ENCODE data around the gene C3orf80.
"Not testable (repeated sequence)": the region's sequence is repeated elsewhere in the genome, so short reads cannot be mapped to it uniquely, and the experiment has no call there.

Gene C3orf80

DNA sequence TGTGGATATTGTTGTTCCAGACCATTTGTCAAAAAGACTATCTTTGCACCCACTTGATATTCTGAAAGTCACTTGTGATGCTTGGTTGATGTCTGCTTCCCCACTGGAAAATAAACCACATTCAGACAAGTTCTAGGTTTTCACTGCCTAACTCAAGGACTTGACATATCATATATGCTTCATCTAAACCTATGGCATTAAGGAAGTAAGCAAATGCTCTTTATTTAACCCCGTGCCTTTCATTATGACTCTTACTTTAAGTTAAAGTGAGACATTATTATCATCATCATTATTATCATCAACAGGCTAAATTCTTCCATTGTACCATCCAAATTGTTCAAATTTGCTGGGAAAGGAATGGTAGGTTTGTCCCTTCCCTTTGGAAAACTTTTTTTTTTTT, 30.8 kb upstream of the C3orf80 start:
- Histone ChIP-seq H3K4me3 (ENCODE audit: low read length) (no peak overlapping the region), H3K27ac (ENCODE audit: low read depth, low read length) (no peak overlapping the region), H3K36me3 (ENCODE audit: control insufficient read depth, insufficient read depth, low read length) (no peaks in the 10 kb centered on the region), H3K4me1 (ENCODE audit: control insufficient read depth, insufficient read depth, low read length) (no peaks in the 10 kb centered on the region), H3K27me3 (ENCODE audit: control insufficient read depth, insufficient read depth, low read length) (no peaks in the 10 kb centered on the region), H3K9ac (ENCODE audit: low read length) (no peak overlapping the region)

DNA sequence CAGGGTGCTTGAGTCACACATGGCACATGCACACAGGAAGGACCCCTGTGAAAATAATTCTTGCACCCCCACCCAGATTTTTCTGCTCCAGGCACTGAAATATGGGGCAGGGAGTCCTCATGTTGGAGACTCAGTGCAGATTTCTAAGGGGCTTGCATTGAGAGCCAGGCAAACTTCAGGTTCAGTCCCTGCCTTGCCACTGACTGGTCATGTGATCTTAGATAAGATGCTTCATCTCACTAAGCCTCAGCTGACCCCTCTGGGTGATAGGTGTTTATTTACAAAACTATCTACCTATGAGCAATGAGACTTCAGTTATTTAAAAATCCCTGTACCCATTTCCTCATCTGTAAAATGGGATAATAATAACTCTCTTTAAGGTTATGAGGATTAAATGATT, 30.1 kb upstream of the C3orf80 start:
- Histone ChIP-seq H3K27ac (ENCODE audit: low read depth, low read length) (no peak overlapping the region), H3K36me3 (ENCODE audit: control insufficient read depth, insufficient read depth, low read length) (no peaks in the 10 kb centered on the region), H3K9ac (ENCODE audit: low read length) (no peak overlapping the region), H3K4me1 (ENCODE audit: control insufficient read depth, insufficient read depth, low read length) (no peaks in the 10 kb centered on the region), H3K27me3 (ENCODE audit: control insufficient read depth, insufficient read depth, low read length) (no peaks in the 10 kb centered on the region), H3K4me3 (ENCODE audit: low read length) (no peak overlapping the region)

- H3K4me3 ChIP-seq (ENCODE audit: low read length) = no peak overlapping the region
- no peaks in the 10 kb centered on the region for H3K36me3 ChIP-seq (ENCODE audit: control insufficient read depth, insufficient read depth, low read length)
- no peaks in the 10 kb centered on the region for H3K27me3 ChIP-seq (ENCODE audit: control insufficient read depth, insufficient read depth, low read length)
- no peak overlapping the region for H3K9ac ChIP-seq (ENCODE audit: low read length)
- H3K4me1 ChIP-seq (ENCODE audit: control insufficient read depth, insufficient read depth, low read length) = no peaks in the 10 kb centered on the region
- no peak overlapping the region for H3K27ac ChIP-seq (ENCODE audit: low read depth, low read length)
These were observed 28.6 kb upstream of the C3orf80 start for GRCh38 chr3:160196511-160197104.

DNA sequence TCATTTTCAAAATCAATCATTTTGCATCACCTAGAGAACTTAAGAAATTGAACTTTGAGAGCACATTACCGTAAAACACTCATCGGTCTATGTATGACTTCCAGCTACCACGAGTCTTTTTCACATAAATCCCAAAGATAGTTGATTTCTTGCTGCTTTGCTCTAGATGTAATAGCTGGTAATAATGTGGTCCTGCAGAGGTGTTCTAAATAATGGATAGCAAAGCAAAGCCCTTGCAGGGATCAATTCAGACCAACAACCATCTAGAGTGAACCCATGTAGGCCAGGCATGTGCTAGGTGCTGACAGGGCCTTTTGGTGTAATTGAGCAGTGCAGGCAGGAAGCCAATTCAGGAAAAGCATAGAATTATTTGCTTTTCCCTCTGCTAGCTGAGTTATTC, 26.1 kb upstream of the C3orf80 start:
- H3K4me3 ChIP-seq (ENCODE audit: low read length) = no peak overlapping the region
- no peaks in the 10 kb centered on the region for H3K36me3 ChIP-seq (ENCODE audit: control insufficient read depth, insufficient read depth, low read length)
- H3K9ac ChIP-seq (ENCODE audit: low read length) = no peak overlapping the region
- no peaks in the 10 kb centered on the region for H3K4me1 ChIP-seq (ENCODE audit: control insufficient read depth, insufficient read depth, low read length)
- no peaks in the 10 kb centered on the region for H3K27me3 ChIP-seq (ENCODE audit: control insufficient read depth, insufficient read depth, low read length)
- H3K27ac ChIP-seq (ENCODE audit: low read depth, low read length) = no peak overlapping the region

DNA sequence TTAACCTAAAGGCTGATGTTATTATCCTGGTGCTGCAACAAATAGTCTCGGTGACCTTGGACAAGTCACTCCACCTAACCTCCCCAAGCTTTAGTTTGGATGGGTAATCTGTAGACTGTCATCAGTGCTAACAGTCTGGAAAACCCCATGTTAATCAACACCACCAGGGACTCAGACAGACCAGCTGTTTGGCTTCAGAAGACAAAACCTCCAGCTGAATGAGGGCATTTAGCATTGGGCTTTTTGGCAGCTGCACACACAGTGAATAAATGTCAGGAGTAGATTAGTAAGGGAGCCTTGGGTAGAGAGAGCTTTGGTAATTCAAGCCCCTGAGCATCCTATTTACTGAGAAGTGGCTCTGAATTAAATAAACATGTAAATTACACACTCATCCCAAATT, 24.9 kb upstream of the C3orf80 start:
- no peaks in the 10 kb centered on the region for H3K27me3 ChIP-seq (ENCODE audit: control insufficient read depth, insufficient read depth, low read length)

DNA sequence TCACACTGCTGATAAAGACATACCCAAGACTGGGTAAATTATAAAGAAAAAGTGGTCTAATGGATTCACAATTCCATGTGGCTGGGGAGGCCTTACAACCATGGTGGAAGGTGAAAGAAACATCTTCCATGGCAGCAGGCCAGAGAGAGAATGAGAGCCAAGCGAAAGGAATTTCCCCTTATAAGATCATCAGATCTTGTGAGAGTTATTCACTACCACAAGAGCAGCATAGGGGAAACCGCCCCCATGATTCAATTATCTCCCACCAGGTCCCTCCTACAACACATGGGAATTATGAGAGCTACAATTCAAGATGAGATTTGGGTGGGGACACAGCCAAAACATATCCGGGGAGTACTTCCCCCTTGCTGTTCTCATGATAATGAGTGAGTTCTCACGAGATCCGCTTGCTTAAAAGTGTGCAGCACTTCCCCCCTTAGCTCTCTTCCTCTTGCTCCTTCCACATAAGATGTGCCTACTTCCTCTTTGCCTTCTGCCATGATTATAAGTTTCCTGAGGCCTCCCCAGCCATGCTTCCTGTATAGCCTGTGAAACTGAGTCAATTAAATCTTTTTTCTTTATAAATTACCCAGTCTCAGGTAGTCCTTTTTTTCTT, 20.7 kb upstream of the C3orf80 start:
- H3K9ac ChIP-seq (ENCODE audit: low read length); H3K4me3 ChIP-seq (ENCODE audit: low read length); H3K27ac ChIP-seq (ENCODE audit: low read depth, low read length); H3K27me3 ChIP-seq (ENCODE audit: control insufficient read depth, insufficient read depth, low read length); H3K4me1 ChIP-seq (ENCODE audit: control insufficient read depth, insufficient read depth, low read length); H3K36me3 ChIP-seq (ENCODE audit: control insufficient read depth, insufficient read depth, low read length): not testable (repeated sequence)

More for the DNA sequence above, 24.9 kb upstream of the C3orf80 start:
- H3K4me3 ChIP-seq (ENCODE audit: low read length) = no peak overlapping the region
- H3K27ac ChIP-seq (ENCODE audit: low read depth, low read length) = no peak overlapping the region
- H3K36me3 ChIP-seq (ENCODE audit: control insufficient read depth, insufficient read depth, low read length) = no peaks in the 10 kb centered on the region
- H3K9ac ChIP-seq (ENCODE audit: low read length) = no peak overlapping the region
- H3K4me1 ChIP-seq (ENCODE audit: control insufficient read depth, insufficient read depth, low read length) = no peaks in the 10 kb centered on the region

- H3K27me3 ChIP-seq (ENCODE audit: control insufficient read depth, insufficient read depth, low read length) = no peaks in the 10 kb centered on the region
- H3K27ac ChIP-seq (ENCODE audit: low read depth, low read length) = no peak overlapping the region
- H3K4me3 ChIP-seq (ENCODE audit: low read length) = no peak overlapping the region
- no peak overlapping the region for H3K9ac ChIP-seq (ENCODE audit: low read length)
- no peaks in the 10 kb centered on the region for H3K36me3 ChIP-seq (ENCODE audit: control insufficient read depth, insufficient read depth, low read length)
- H3K4me1 ChIP-seq (ENCODE audit: control insufficient read depth, insufficient read depth, low read length) = no peaks in the 10 kb centered on the region
These were observed 19.6 kb upstream of the C3orf80 start for GRCh38 chr3:160205606-160206005.

- H3K27me3 ChIP-seq (ENCODE audit: control insufficient read depth, insufficient read depth, low read length) = no peaks in the 10 kb centered on the region
- H3K4me1 ChIP-seq (ENCODE audit: control insufficient read depth, insufficient read depth, low read length) = no peaks in the 10 kb centered on the region
- H3K27ac ChIP-seq (ENCODE audit: low read depth, low read length) = no peak overlapping the region
- H3K4me3 ChIP-seq (ENCODE audit: low read length) = no peak overlapping the region
- no peak overlapping the region for H3K9ac ChIP-seq (ENCODE audit: low read length)
- H3K36me3 ChIP-seq (ENCODE audit: control insufficient read depth, insufficient read depth, low read length) = no peaks in the 10 kb centered on the region
These were observed 14.9 kb upstream of the C3orf80 start for GRCh38 chr3:160210341-160210740.

GRCh38 chr3:160210799-160211221, 14.4 kb upstream of the C3orf80 start:
- no peaks in the 10 kb centered on the region for H3K27me3 ChIP-seq (ENCODE audit: control insufficient read depth, insufficient read depth, low read length)
- no peak overlapping the region for H3K27ac ChIP-seq (ENCODE audit: low read depth, low read length)
- no peaks in the 10 kb centered on the region for H3K36me3 ChIP-seq (ENCODE audit: control insufficient read depth, insufficient read depth, low read length)
- H3K4me1 ChIP-seq (ENCODE audit: control insufficient read depth, insufficient read depth, low read length) = no peaks in the 10 kb centered on the region
- H3K4me3 ChIP-seq (ENCODE audit: low read length) = no peak overlapping the region
- no peak overlapping the region for H3K9ac ChIP-seq (ENCODE audit: low read length)

DNA sequence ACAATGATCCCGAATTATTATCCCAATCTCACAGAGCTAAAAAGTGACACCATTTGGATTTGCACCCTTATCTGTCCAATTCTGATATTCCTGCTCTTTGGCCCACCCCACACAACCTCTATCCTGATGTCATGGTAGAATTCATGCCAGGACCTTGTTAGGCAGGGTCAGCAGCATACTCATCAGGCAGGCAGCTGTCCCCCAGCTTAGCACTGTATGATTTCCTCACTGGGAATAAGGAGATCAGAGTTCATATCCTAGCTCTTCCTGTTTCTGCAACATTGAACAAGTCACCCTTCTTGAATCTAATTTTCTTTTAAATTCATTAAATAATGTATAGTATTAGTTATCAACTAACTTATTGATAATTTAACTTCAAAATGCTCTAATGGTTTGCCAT, 12.0 kb upstream of the C3orf80 start:
- H3K4me3 ChIP-seq (ENCODE audit: low read length) = no peak overlapping the region
- no peak overlapping the region for H3K9ac ChIP-seq (ENCODE audit: low read length)
- H3K27me3 ChIP-seq (ENCODE audit: control insufficient read depth, insufficient read depth, low read length) = no peaks in the 10 kb centered on the region
- no peak overlapping the region for H3K27ac ChIP-seq (ENCODE audit: low read depth, low read length)
- H3K4me1 ChIP-seq (ENCODE audit: control insufficient read depth, insufficient read depth, low read length) = no peaks in the 10 kb centered on the region
- H3K36me3 ChIP-seq (ENCODE audit: control insufficient read depth, insufficient read depth, low read length) = no peaks in the 10 kb centered on the region

DNA sequence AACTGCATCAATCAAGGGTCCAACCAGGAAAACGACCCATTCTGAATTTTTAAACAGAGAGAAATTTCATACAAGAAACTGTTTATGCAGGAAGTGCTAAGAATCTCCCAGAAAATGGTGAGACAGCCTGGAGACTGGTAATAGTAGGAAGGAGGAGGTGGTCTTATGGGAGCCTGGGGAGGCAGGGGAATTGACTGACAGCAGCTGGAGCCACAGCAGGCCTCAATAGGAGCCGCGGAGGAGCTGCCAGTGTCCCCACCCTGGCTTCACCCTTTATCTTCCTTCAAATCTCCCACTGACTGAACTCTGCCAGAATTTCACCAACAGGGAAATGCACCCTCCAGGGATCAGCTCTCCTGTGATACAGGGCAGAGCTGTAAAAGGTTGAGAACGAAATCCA, 7.5 kb upstream of the C3orf80 start:
- H3K27ac ChIP-seq (ENCODE audit: low read depth, low read length) = no peak overlapping the region
- no peak overlapping the region for H3K9ac ChIP-seq (ENCODE audit: low read length)
- H3K4me3 ChIP-seq (ENCODE audit: low read length) = no peak overlapping the region
- no peaks in the 10 kb centered on the region for H3K36me3 ChIP-seq (ENCODE audit: control insufficient read depth, insufficient read depth, low read length)
- H3K4me1 ChIP-seq (ENCODE audit: control insufficient read depth, insufficient read depth, low read length) = peaks cover 6% of the 10 kb centered on the region
- no peaks in the 10 kb centered on the region for H3K27me3 ChIP-seq (ENCODE audit: control insufficient read depth, insufficient read depth, low read length)

DNA sequence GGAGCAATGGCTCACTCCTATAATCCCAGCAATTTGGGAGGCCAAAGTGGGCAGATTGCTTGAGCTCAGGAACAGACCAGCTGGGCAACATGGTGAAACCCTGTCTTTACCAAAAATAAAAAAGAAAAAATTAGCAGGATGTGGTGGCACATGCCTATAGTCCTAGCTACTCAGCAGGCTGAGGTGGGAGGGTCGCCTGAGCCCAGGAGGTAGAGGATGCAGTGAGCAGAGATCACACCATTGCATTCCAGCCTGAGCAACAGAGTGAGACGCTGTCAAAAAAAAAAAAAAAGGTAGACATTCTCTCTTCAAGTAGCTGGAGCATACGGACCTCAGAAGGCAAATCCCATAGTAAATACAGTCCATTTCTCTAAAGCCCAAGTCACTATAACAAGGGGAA, 7.1 kb upstream of the C3orf80 start:
- H3K27me3 ChIP-seq (ENCODE audit: control insufficient read depth, insufficient read depth, low read length) = no peaks in the 10 kb centered on the region
- H3K4me3 ChIP-seq (ENCODE audit: low read length) = no peak overlapping the region
- no peak overlapping the region for H3K27ac ChIP-seq (ENCODE audit: low read depth, low read length)
- H3K4me1 ChIP-seq (ENCODE audit: control insufficient read depth, insufficient read depth, low read length) = peaks cover 6% of the 10 kb centered on the region
- no peaks in the 10 kb centered on the region for H3K36me3 ChIP-seq (ENCODE audit: control insufficient read depth, insufficient read depth, low read length)
- H3K9ac ChIP-seq (ENCODE audit: low read length) = no peak overlapping the region

GRCh38 chr3:160220038-160220437, 5.2 kb upstream of the C3orf80 start:
- Histone ChIP-seq H3K27me3 (ENCODE audit: control insufficient read depth, insufficient read depth, low read length) (no peaks in the 10 kb centered on the region), H3K27ac (ENCODE audit: low read depth, low read length) (no peak overlapping the region), H3K9ac (ENCODE audit: low read length) (no peak overlapping the region), H3K36me3 (ENCODE audit: control insufficient read depth, insufficient read depth, low read length) (no peaks in the 10 kb centered on the region), H3K4me1 (ENCODE audit: control insufficient read depth, insufficient read depth, low read length) (peaks cover 6% of the 10 kb centered on the region), H3K4me3 (ENCODE audit: low read length) (no peak overlapping the region)

All from rectal smooth muscle tissue (tissue), 1 donor.